ENCODE results near the gene SRP68.

Gene SRP68

GRCh38 chr17:76104140-76104895, 32.0 kb upstream of the SRP68 start:
- Histone ChIP-seq H3K4me3 (ENCODE audit: insufficient read depth, low read depth, low read length) (peak overlapping the region; percentile 91), H3K27me3 (ENCODE audit: control insufficient read depth, insufficient read depth, low read length, poor library complexity, severe bottlenecking) (no peaks in the 10 kb centered on the region), H3K36me3 (ENCODE audit: control insufficient read depth, insufficient read depth, low read length) (peaks cover 12% of the 10 kb centered on the region), H3K27ac (ENCODE audit: insufficient read depth, low read depth, low read length, poor library complexity, severe bottlenecking) (peak overlapping the region; percentile 82), H3K4me1 (ENCODE audit: control insufficient read depth, insufficient read depth, low read length) (peaks cover 6% of the 10 kb centered on the region), H3K9me3 (ENCODE audit: control insufficient read depth, low read length) (no peaks in the 10 kb centered on the region)
- WGBS, 2 experiments, result 91% methylated on average over 29 of the region's 29 CpGs

GRCh38 chr17:76103274-76104139, 31.2 kb upstream of the SRP68 start, which contains the start of gene EXOC7:
TSS of gene EXOC7 (minus strand) at chr17:76103787. CDS start at chr17:76103692, 95 bp downstream.
- Histone ChIP-seq H3K4me1 (ENCODE audit: control insufficient read depth, insufficient read depth, low read length) (peaks cover 6% of the 10 kb centered on the region), H3K9me3 (ENCODE audit: control insufficient read depth, low read length) (no peaks in the 10 kb centered on the region), H3K4me3 (ENCODE audit: insufficient read depth, low read depth, low read length) (peak within 1 kb of the TSS; percentile 91), H3K27me3 (ENCODE audit: control insufficient read depth, insufficient read depth, low read length, poor library complexity, severe bottlenecking) (no peaks in the 10 kb centered on the region), H3K27ac (ENCODE audit: insufficient read depth, low read depth, low read length, poor library complexity, severe bottlenecking) (peak within 1 kb of the TSS; percentile 82), H3K36me3 (ENCODE audit: control insufficient read depth, insufficient read depth, low read length) (peaks cover 12% of the 10 kb centered on the region)
- WGBS, 2 experiments, result 8% methylated on average over 55 of the region's 55 CpGs

- 8 to 12% methylated on average over 4 of the region's 4 CpGs for WGBS, 2 experiments
- Histone ChIP-seq H3K36me3 (ENCODE audit: control insufficient read depth, insufficient read depth, low read length) (peaks cover 13% of the 10 kb centered on the region), H3K4me3 (ENCODE audit: insufficient read depth, low read depth, low read length) (peak overlapping the region; percentile 91), H3K27ac (ENCODE audit: insufficient read depth, low read depth, low read length, poor library complexity, severe bottlenecking) (no peak overlapping the region), H3K27me3 (ENCODE audit: control insufficient read depth, insufficient read depth, low read length, poor library complexity, severe bottlenecking) (no peaks in the 10 kb centered on the region), H3K4me1 (ENCODE audit: control insufficient read depth, insufficient read depth, low read length) (peaks cover 6% of the 10 kb centered on the region), H3K9me3 (ENCODE audit: control insufficient read depth, low read length) (no peaks in the 10 kb centered on the region)
These were observed 30.6 kb upstream of the SRP68 start for GRCh38 chr17:76102944-76103273.

GRCh38 chr17:76097716-76098295, 25.5 kb upstream of the SRP68 start:
- H3K36me3 ChIP-seq (ENCODE audit: control insufficient read depth, insufficient read depth, low read length), result peaks cover 52% of the 10 kb centered on the region
- no peak overlapping the region for H3K27ac ChIP-seq (ENCODE audit: insufficient read depth, low read depth, low read length, poor library complexity, severe bottlenecking)
- no peaks in the 10 kb centered on the region for H3K27me3 ChIP-seq (ENCODE audit: control insufficient read depth, insufficient read depth, low read length, poor library complexity, severe bottlenecking)
- H3K4me1 ChIP-seq (ENCODE audit: control insufficient read depth, insufficient read depth, low read length), result no peaks in the 10 kb centered on the region
- H3K9me3 ChIP-seq (ENCODE audit: control insufficient read depth, low read length), result no peaks in the 10 kb centered on the region
- no peak overlapping the region for H3K4me3 ChIP-seq (ENCODE audit: insufficient read depth, low read depth, low read length)
- WGBS, 2 experiments, result 93 to 95% methylated on average over 19 of the region's 19 CpGs

GRCh38 chr17:76095943-76096342, 23.6 kb upstream of the SRP68 start:
- no peaks in the 10 kb centered on the region for H3K4me1 ChIP-seq (ENCODE audit: control insufficient read depth, insufficient read depth, low read length)
- no peak overlapping the region for H3K27ac ChIP-seq (ENCODE audit: insufficient read depth, low read depth, low read length, poor library complexity, severe bottlenecking)
- no peak overlapping the region for H3K4me3 ChIP-seq (ENCODE audit: insufficient read depth, low read depth, low read length)
- WGBS, 2 experiments, result 90 to 91% methylated on average over 13 of the region's 13 CpGs
- no peaks in the 10 kb centered on the region for H3K9me3 ChIP-seq (ENCODE audit: control insufficient read depth, low read length)
- no peaks in the 10 kb centered on the region for H3K27me3 ChIP-seq (ENCODE audit: control insufficient read depth, insufficient read depth, low read length, poor library complexity, severe bottlenecking)
- H3K36me3 ChIP-seq (ENCODE audit: control insufficient read depth, insufficient read depth, low read length), result peaks cover 58% of the 10 kb centered on the region

GRCh38 chr17:76094046-76094445, 21.7 kb upstream of the SRP68 start:
- Histone ChIP-seq H3K27me3 (ENCODE audit: control insufficient read depth, insufficient read depth, low read length, poor library complexity, severe bottlenecking) (no peaks in the 10 kb centered on the region), H3K27ac (ENCODE audit: insufficient read depth, low read depth, low read length, poor library complexity, severe bottlenecking) (no peak overlapping the region), H3K36me3 (ENCODE audit: control insufficient read depth, insufficient read depth, low read length) (peaks cover 57% of the 10 kb centered on the region), H3K4me3 (ENCODE audit: insufficient read depth, low read depth, low read length) (no peak overlapping the region), H3K4me1 (ENCODE audit: control insufficient read depth, insufficient read depth, low read length) (no peaks in the 10 kb centered on the region), H3K9me3 (ENCODE audit: control insufficient read depth, low read length) (no peaks in the 10 kb centered on the region)
- 90 to 91% methylated on average over 11 of the region's 11 CpGs for WGBS, 2 experiments

- Histone ChIP-seq H3K4me3 (ENCODE audit: insufficient read depth, low read depth, low read length) (no peak overlapping the region), H3K27me3 (ENCODE audit: control insufficient read depth, insufficient read depth, low read length, poor library complexity, severe bottlenecking) (no peaks in the 10 kb centered on the region), H3K9me3 (ENCODE audit: control insufficient read depth, low read length) (no peaks in the 10 kb centered on the region), H3K27ac (ENCODE audit: insufficient read depth, low read depth, low read length, poor library complexity, severe bottlenecking) (no peak overlapping the region), H3K4me1 (ENCODE audit: control insufficient read depth, insufficient read depth, low read length) (no peaks in the 10 kb centered on the region), H3K36me3 (ENCODE audit: control insufficient read depth, insufficient read depth, low read length) (peaks cover 63% of the 10 kb centered on the region)
- WGBS, 2 experiments, result 92 to 96% methylated on average over 20 of the region's 20 CpGs
These were observed 20.5 kb upstream of the SRP68 start for GRCh38 chr17:76092526-76093413.

- Histone ChIP-seq H3K4me3 (ENCODE audit: insufficient read depth, low read depth, low read length) (no peak overlapping the region), H3K27ac (ENCODE audit: insufficient read depth, low read depth, low read length, poor library complexity, severe bottlenecking) (no peak overlapping the region), H3K9me3 (ENCODE audit: control insufficient read depth, low read length) (no peaks in the 10 kb centered on the region), H3K4me1 (ENCODE audit: control insufficient read depth, insufficient read depth, low read length) (no peaks in the 10 kb centered on the region), H3K27me3 (ENCODE audit: control insufficient read depth, insufficient read depth, low read length, poor library complexity, severe bottlenecking) (no peaks in the 10 kb centered on the region), H3K36me3 (ENCODE audit: control insufficient read depth, insufficient read depth, low read length) (peaks cover 57% of the 10 kb centered on the region)
- 80 to 84% methylated on average over 23 of the region's 23 CpGs for WGBS, 2 experiments
These were observed 19.4 kb upstream of the SRP68 start for GRCh38 chr17:76091526-76092286.

GRCh38 chr17:76090517-76091129, 18.3 kb upstream of the SRP68 start:
- Histone ChIP-seq H3K27ac (ENCODE audit: insufficient read depth, low read depth, low read length, poor library complexity, severe bottlenecking) (no peak overlapping the region), H3K4me1 (ENCODE audit: control insufficient read depth, insufficient read depth, low read length) (no peaks in the 10 kb centered on the region), H3K4me3 (ENCODE audit: insufficient read depth, low read depth, low read length) (no peak overlapping the region), H3K27me3 (ENCODE audit: control insufficient read depth, insufficient read depth, low read length, poor library complexity, severe bottlenecking) (no peaks in the 10 kb centered on the region), H3K9me3 (ENCODE audit: control insufficient read depth, low read length) (no peaks in the 10 kb centered on the region), H3K36me3 (ENCODE audit: control insufficient read depth, insufficient read depth, low read length) (peaks cover 56% of the 10 kb centered on the region)
- WGBS, 2 experiments, result 93 to 94% methylated on average over 17 of the region's 17 CpGs

Measured in ectodermal cell (in vitro differentiated cells).